HG02798 (cell line): ENCODE data around the gene MEX3C.

Source experiments
- ATAC-seq: cut with Tn5 transposase; IDR thresholded peaks from one replicate; pipeline ENCODE4 v1.9.1; 2021; ENCODE audit warnings: mild to moderate bottlenecking; ENCODE audit not compliant: unreplicated experiment, poor library complexity

MEX3C gene

GRCh38 chr18:51157215-51157614 is 40.3 kb downstream of the MEX3C start:
- ATAC-seq: no peak

- no peak for ATAC-seq
These were observed 42.9 kb downstream of the MEX3C start for GRCh38 chr18:51154431-51155063.

- peak; percentile 79 for ATAC-seq
These were observed 43.7 kb downstream of the MEX3C start for GRCh38 chr18:51153659-51154371.

- peak; percentile 30 for ATAC-seq
These were observed 45.6 kb downstream of the MEX3C start for GRCh38 chr18:51151568-51152511.

GRCh38 chr18:51151185-51151567 is 46.3 kb downstream of the MEX3C start:
- ATAC-seq: no peak

GRCh38 chr18:51150113-51150700 is 47.3 kb downstream of the MEX3C start:
- no peak for ATAC-seq

GRCh38 chr18:51149670-51150069 is 47.8 kb downstream of the MEX3C start:
- ATAC-seq: no peak

- ATAC-seq: no peak
These were observed 50.6 kb downstream of the MEX3C start for GRCh38 chr18:51146909-51147308.

- no peak for ATAC-seq
These were observed 58.5 kb downstream of the MEX3C start for GRCh38 chr18:51138936-51139335.

- ATAC-seq: no peak
These were observed 59.6 kb downstream of the MEX3C start for GRCh38 chr18:51137891-51138290.

- no peak for ATAC-seq
These were observed 60.3 kb downstream of the MEX3C start for GRCh38 chr18:51137026-51137729.

GRCh38 chr18:51135795-51136194 is 61.7 kb downstream of the MEX3C start:
- ATAC-seq: peak; percentile 53

- no peak for ATAC-seq
These were observed 62.1 kb downstream of the MEX3C start for GRCh38 chr18:51135364-51135763.

GRCh38 chr18:51134721-51135120 is 62.8 kb downstream of the MEX3C start:
- no peak for ATAC-seq

GRCh38 chr18:51133580-51134160 is 63.8 kb downstream of the MEX3C start:
- no peak for ATAC-seq

- no peak for ATAC-seq
These were observed 65.1 kb downstream of the MEX3C start for GRCh38 chr18:51132256-51132935.

GRCh38 chr18:51128533-51128932 is 68.9 kb downstream of the MEX3C start:
- no peak for ATAC-seq

GRCh38 chr18:51127664-51128063 is 69.8 kb downstream of the MEX3C start:
- ATAC-seq: no peak

- no peak for ATAC-seq
These were observed 71.5 kb downstream of the MEX3C start for GRCh38 chr18:51125976-51126375.
